HG03095 (cell line): ENCODE data around the gene IL4.
"Not testable (repeated sequence)": the region's sequence is repeated elsewhere in the genome, so short reads cannot be mapped to it uniquely, and the experiment has no call there.

Source experiments
- ATAC-seq: cut with Tn5 transposase; IDR thresholded peaks from one replicate; pipeline ENCODE4 v1.9.1; 2021; ENCODE audit warnings: moderate library complexity; ENCODE audit not compliant: unreplicated experiment

The IL4 gene

GRCh38 chr5:132689513-132689912, 15.7 kb downstream of the IL4 start:
- no peak for ATAC-seq

DNA sequence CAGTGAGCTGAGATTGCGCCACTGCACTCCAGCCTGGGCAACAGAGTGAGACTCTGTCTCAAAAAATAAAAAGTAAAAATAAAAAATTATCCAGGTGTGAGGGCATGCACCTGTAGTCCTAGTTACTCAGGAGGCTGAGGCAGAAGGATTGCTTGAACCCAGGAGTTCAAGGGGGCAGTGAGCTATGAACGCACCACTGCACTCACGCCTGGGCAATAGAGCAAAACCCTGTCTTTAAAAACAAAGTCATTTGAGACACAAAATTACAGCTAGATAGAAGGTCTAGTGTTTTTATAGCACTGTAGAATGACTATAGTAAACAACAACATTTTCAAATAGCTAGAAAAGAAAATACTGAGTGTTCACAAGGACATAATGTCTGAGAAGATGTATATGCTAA, 16.4 kb downstream of the IL4 start:
- ATAC-seq: no peak

DNA sequence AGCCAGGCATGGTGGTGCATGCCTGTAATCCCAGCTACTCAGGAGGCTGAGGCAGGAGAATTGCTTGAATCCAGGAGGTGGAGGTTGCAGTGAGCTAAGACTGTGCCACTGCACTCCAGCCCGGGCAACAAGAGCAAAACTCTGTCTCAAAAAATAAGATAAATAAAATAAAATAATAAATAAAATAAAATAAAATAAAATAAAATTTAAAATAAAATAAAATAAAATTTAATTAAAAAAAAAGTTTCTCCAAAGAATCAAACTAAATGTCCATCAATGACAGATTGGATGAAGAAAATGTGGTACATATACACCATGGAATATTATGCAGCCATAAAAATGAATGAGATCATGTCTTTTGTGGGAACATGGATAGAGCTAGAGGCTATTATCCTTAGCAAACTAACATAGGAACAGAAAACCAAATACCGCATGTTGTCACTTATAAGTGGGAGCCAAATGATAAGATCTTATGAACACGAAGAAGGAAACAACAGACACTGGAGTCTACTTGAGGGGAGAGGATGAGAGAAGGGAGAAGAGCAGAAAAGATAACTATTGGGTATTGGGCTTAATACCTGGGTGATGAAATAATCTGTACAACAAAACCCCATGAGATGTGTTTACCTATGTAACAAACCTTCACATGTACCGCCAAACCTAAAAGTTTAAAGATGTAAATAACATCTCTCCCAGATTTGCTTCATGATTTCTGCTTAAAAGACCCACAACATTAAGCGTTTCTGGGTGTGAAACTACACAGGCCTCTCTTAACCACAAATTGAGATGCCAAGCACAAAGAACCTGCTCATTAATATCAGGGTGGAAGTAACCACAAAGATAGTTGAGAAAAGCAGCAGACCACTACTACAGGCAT, 18.2 kb downstream of the IL4 start:
- ATAC-seq: not testable (repeated sequence)

- no peak for ATAC-seq
Measured at GRCh38 chr5:132692632-132692967, 18.8 kb downstream of the IL4 start.

DNA sequence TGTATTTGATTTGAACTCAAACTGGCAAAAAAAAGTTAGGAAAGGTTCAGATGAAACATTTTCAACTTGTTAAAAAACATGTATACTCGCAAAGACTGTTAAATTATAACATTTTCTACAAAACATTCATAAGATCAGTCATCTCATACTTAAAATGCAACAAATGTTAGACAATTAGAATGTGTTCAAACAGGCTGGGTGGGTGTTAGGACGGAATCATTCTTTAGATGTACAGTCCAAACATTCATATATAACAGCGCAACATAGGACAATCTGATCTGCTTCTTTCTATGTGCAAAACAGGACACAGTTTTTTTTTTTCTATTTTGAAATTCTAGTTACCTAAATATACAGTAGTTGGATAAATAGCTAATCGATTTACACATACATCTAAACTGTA, 22.2 kb downstream of the IL4 start:
- no peak for ATAC-seq

DNA sequence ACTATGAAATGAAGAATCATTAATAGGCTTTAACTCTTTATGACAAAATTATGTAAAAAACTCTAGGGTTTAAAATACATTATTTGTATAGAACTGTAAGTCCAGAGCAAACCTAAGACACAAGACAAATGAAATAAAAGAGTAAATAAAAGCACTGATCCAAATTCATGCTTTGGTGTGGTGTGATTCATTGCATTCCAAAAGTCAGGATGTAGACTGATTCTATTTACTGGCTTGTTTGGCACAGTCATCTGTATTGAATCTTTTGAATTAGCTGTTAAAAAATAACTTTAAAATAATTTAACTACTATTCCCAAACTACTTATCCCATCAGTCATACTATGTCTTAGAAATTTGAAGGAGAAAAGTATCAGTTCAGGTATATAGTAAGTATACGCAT, 31.1 kb downstream of the IL4 start:
- no peak for ATAC-seq

DNA sequence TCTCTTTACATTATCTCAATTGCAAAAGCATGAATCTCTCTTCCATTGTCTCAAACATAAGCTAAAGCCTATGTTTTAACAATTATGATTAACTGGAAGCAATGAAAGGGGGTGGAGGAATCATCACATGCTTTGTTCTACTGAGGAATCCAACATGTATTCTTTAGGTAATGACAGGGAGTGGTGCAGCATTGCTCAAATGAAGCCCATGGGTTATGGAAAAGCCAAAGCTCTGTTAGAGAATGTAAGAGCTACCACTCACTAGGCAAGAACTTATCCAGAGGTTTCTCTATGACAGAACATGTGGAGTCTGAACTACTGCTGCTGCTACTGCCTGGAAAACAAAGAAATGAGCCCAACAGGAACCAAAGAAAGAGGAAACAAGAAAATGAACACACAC, 34.9 kb downstream of the IL4 start:
- ATAC-seq: no peak

DNA sequence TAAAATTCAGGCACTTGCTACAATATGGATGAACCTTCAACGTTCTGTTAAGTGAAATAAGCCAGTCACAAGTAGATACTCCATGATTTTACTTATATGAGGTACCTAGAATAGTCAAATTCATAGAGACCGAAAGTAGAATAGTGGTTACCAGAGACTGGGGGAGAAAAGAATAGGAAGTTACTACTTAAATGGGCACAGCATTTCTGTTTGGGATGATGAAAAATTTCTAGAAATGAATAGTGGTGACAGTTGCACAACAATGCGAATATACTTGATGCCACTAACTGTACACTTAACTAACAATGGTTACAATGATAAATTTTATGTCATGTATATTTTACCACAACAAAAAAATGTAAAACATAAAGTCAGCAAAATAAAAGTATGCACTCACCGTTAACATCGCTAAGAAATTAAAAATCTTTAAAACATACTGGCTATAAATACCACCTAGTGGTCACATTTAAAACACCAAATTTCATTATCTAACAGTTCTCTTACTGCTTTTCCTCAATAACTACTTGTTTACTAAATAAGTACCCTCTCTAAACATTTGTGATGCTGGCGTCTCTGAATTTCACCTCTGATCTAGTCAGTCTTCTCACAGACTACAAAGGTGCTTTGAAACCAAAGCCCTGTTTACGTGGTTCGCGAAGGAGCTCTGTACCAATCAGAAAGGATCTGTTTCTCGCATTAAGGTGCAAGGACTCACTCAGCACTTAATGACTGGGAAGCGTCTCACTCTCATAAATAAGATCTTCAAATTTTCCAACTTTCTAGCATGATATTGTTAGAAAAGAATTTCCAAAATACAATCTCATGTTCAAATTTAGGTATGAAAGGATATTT, 40.9 kb downstream of the IL4 start:
- ATAC-seq: no peak

GRCh38 chr5:132718544-132719312, 44.9 kb downstream of the IL4 start:
- no peak for ATAC-seq

DNA sequence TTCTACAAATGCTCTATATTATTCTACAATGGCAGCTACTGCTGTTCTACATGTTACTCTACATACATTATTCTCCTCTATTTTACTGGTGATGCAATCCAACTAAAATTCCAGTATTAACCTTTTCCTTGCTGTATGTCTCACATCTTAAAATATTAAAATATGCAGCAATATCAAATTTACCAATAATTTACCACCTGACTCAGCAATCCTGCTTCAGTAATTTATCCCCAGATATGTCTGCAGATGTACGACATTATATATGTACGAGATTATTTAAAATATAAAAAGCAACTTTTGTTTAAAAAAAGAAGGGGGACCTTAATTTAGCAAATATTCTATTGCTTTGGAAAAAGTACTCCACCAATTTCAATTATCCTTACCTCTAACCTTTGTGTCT, 52.0 kb downstream of the IL4 start:
- no peak for ATAC-seq

DNA sequence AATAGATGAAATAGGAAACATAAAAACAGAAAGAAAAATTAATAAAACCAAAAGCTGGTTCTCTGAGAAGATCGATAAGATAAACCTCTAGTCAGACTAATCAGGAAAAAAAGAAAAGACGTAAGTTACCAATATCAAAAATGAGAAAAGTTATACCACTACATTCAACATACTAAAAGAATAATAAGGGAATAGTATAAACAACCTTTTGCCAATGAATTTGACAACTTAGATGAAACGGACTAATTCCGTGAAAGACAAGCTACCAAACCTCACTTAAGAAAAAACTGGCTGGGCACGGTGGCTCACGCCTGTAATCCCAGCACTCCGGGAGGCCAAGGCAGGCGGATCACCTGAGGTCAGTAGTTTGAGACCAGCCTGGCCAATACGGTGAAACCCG, 56.1 kb downstream of the IL4 start:
- ATAC-seq: no peak
